Rectal smooth muscle tissue (tissue), 1 donor: ENCODE data around the gene PTPN6.

Experiments used
- H3K27ac ChIP-seq: one replicate; pipeline ENCODE4 v1.7.0; 2013; ENCODE audit warnings: low read depth, low read length, inconsistent platforms
- H3K27me3 ChIP-seq: one replicate; pipeline ENCODE4 v1.7.0; 2013; ENCODE audit warnings: low read length; ENCODE audit not compliant: control insufficient read depth, insufficient read depth
- H3K36me3 ChIP-seq: one replicate; pipeline ENCODE4 v1.7.0; 2013; ENCODE audit warnings: low read length; ENCODE audit not compliant: control insufficient read depth, insufficient read depth
- H3K4me1 ChIP-seq: one replicate; pipeline ENCODE4 v1.7.0; 2013; ENCODE audit warnings: low read length; ENCODE audit not compliant: control insufficient read depth, insufficient read depth
- H3K4me3 ChIP-seq: one replicate; pipeline ENCODE4 v1.7.0; 2013; ENCODE audit warnings: low read length
- H3K9ac ChIP-seq: one replicate; pipeline ENCODE4 v1.7.0; 2013; ENCODE audit warnings: low read length

PTPN6 gene

GRCh38 chr12:6928022-6928702, 23.0 kb upstream of the PTPN6 start:
- peak overlapping the region; percentile 80 for H3K9ac ChIP-seq
- no peaks in the 10 kb centered on the region for H3K27me3 ChIP-seq
- peaks cover 49% of the 10 kb centered on the region for H3K4me1 ChIP-seq
- peak overlapping the region; percentile 86 for H3K4me3 ChIP-seq
- no peaks in the 10 kb centered on the region for H3K36me3 ChIP-seq
- H3K27ac ChIP-seq, result peak overlapping the region; percentile 99

- Histone ChIP-seq H3K4me1 (peaks cover 48% of the 10 kb centered on the region), H3K27me3 (no peaks in the 10 kb centered on the region), H3K36me3 (no peaks in the 10 kb centered on the region), H3K27ac (peak overlapping the region; percentile 90), H3K4me3 (peak overlapping the region; percentile 86), H3K9ac (peak overlapping the region; percentile 80)
These were observed 22.3 kb upstream of the PTPN6 start for GRCh38 chr12:6928703-6929407.

- Histone ChIP-seq H3K27me3 (no peaks in the 10 kb centered on the region), H3K36me3 (peaks cover 4% of the 10 kb centered on the region), H3K4me3 (peak overlapping the region; percentile 86), H3K27ac (peak overlapping the region; percentile 90), H3K4me1 (peaks cover 39% of the 10 kb centered on the region), H3K9ac (peak overlapping the region; percentile 80)
These were observed 21.4 kb upstream of the PTPN6 start for GRCh38 chr12:6929466-6930452.

- Histone ChIP-seq H3K9ac (no peak overlapping the region), H3K4me1 (peaks cover 23% of the 10 kb centered on the region), H3K4me3 (no peak overlapping the region), H3K27me3 (no peaks in the 10 kb centered on the region), H3K36me3 (peaks cover 16% of the 10 kb centered on the region), H3K27ac (no peak overlapping the region)
These were observed 18.4 kb upstream of the PTPN6 start for GRCh38 chr12:6932766-6933165.

GRCh38 chr12:6934110-6934509, 17.0 kb upstream of the PTPN6 start:
- no peaks in the 10 kb centered on the region for H3K27me3 ChIP-seq
- H3K9ac ChIP-seq, result no peak overlapping the region
- peaks cover 33% of the 10 kb centered on the region for H3K4me1 ChIP-seq
- H3K36me3 ChIP-seq, result peaks cover 18% of the 10 kb centered on the region
- H3K4me3 ChIP-seq, result no peak overlapping the region
- peak overlapping the region; percentile 4 for H3K27ac ChIP-seq

- Histone ChIP-seq H3K36me3 (peaks cover 22% of the 10 kb centered on the region), H3K27ac (no peak overlapping the region), H3K9ac (no peak overlapping the region), H3K4me1 (peaks cover 25% of the 10 kb centered on the region), H3K27me3 (no peaks in the 10 kb centered on the region), H3K4me3 (no peak overlapping the region)
These were observed 15.6 kb upstream of the PTPN6 start for GRCh38 chr12:6935371-6936193.

- H3K9ac ChIP-seq, result no peak overlapping the region
- H3K27ac ChIP-seq, result no peak overlapping the region
- peaks cover 20% of the 10 kb centered on the region for H3K4me1 ChIP-seq
- no peak overlapping the region for H3K4me3 ChIP-seq
- H3K36me3 ChIP-seq, result peaks cover 28% of the 10 kb centered on the region
- no peaks in the 10 kb centered on the region for H3K27me3 ChIP-seq
These were observed 14.9 kb upstream of the PTPN6 start for GRCh38 chr12:6936194-6936635.

GRCh38 chr12:6936636-6937480, 14.3 kb upstream of the PTPN6 start:
- peak overlapping the region; percentile 78 for H3K4me3 ChIP-seq
- peak overlapping the region; percentile 96 for H3K27ac ChIP-seq
- H3K9ac ChIP-seq, result peak overlapping the region; percentile 49
- peaks cover 32% of the 10 kb centered on the region for H3K36me3 ChIP-seq
- no peaks in the 10 kb centered on the region for H3K27me3 ChIP-seq
- peaks cover 20% of the 10 kb centered on the region for H3K4me1 ChIP-seq

GRCh38 chr12:6937481-6938352, 13.4 kb upstream of the PTPN6 start:
- Histone ChIP-seq H3K4me1 (peaks cover 17% of the 10 kb centered on the region), H3K27me3 (no peaks in the 10 kb centered on the region), H3K36me3 (peaks cover 32% of the 10 kb centered on the region), H3K4me3 (peak overlapping the region; percentile 78), H3K9ac (peak overlapping the region; percentile 60), H3K27ac (peak overlapping the region; percentile 96)

GRCh38 chr12:6938353-6939190, 12.6 kb upstream of the PTPN6 start:
- Histone ChIP-seq H3K4me1 (peaks cover 20% of the 10 kb centered on the region), H3K9ac (peak overlapping the region; percentile 4), H3K36me3 (peaks cover 32% of the 10 kb centered on the region), H3K27me3 (no peaks in the 10 kb centered on the region), H3K27ac (peak overlapping the region; percentile 56), H3K4me3 (peak overlapping the region; percentile 7)
